ENCODE results near the gene IRAK3.

The IRAK3 gene, protein sequence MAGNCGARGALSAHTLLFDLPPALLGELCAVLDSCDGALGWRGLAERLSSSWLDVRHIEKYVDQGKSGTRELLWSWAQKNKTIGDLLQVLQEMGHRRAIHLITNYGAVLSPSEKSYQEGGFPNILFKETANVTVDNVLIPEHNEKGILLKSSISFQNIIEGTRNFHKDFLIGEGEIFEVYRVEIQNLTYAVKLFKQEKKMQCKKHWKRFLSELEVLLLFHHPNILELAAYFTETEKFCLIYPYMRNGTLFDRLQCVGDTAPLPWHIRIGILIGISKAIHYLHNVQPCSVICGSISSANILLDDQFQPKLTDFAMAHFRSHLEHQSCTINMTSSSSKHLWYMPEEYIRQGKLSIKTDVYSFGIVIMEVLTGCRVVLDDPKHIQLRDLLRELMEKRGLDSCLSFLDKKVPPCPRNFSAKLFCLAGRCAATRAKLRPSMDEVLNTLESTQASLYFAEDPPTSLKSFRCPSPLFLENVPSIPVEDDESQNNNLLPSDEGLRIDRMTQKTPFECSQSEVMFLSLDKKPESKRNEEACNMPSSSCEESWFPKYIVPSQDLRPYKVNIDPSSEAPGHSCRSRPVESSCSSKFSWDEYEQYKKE
- 7.9 to 107 (median 40.1) reads per million in 17 experiments for total RNA-seq

DNA sequence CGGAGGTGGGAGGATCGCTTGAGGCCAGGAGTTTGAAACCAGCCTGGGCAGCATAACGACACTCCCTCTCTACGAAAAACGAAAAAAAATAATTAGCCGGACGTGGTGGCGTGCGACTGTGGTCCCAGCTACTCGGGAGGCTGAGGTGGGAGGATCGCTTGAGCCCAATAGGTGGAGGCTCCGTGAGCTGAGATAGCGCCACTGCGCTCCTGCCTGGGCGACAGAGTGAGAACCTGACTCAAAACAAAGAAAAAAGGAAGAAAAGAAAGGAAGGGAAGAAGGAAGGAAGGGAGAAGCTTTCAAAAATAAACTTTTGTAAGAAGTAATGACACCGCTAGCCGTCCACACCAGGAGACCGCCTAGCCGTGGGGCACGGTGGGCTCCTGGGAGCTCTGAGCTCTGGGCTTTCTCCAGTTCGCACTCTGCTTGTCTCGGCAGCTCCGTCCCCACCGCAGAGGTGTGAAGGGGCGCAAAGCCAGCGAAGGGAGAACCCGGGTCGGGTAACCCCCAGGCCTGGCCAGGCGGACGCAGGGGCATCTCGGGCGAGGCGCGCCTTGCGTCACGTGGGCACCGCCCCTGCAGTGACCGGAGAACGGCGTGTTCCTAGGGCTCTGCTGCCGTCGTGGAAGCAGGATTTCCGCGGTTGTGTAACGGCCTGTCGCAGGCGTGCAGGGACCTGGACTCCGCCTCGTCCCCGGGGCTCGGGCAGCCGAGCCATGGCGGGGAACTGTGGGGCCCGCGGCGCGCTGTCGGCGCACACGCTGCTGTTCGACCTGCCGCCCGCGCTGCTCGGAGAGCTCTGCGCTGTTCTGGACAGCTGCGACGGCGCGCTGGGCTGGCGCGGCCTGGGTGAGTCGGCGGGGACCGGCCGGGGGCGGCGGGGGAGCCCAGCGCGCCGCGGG is at the start of gene IRAK3:
Gene IRAK3 (plus strand): TSS at position 631 of the 902 bp plus-strand sequence. CDS start 86 bp downstream, at position 717.
- peak; percentile 80 to 93 (median 90) for DNase-seq

GRCh38 chr12:66139328-66139727 is 49.7 kb upstream of the IRAK3 start:
- DNase-seq: no peak

GRCh38 chr12:66140731-66141130 is 48.3 kb upstream of the IRAK3 start:
- peak in 2 of 4 experiments; percentile 10 to 11 for DNase-seq

- DNase-seq: no peak
Observed at GRCh38 chr12:66141299-66141698, 47.7 kb upstream of the IRAK3 start.

- no peak for DNase-seq
Observed at GRCh38 chr12:66142826-66143225, 46.2 kb upstream of the IRAK3 start.

DNA sequence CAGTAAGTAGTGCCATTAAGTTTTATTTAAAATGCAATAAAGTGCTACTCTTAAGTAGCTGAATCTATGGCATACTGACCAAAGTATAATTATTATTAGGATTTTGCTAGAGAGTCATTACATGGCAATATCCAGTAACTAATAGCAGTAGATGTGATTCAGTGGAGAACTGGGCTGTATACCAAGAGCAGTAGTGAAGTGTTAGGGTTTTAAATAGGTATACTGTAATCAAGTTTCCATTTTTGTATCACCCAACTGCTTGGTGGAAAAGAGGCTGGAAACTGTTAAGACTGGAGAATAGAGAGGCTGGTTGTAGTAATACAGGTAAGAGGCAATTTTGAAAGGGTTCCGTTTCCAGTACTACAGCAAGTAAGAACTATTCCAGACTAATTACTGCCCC is 45.1 kb upstream of the IRAK3 start:
- no peak for DNase-seq

DNA sequence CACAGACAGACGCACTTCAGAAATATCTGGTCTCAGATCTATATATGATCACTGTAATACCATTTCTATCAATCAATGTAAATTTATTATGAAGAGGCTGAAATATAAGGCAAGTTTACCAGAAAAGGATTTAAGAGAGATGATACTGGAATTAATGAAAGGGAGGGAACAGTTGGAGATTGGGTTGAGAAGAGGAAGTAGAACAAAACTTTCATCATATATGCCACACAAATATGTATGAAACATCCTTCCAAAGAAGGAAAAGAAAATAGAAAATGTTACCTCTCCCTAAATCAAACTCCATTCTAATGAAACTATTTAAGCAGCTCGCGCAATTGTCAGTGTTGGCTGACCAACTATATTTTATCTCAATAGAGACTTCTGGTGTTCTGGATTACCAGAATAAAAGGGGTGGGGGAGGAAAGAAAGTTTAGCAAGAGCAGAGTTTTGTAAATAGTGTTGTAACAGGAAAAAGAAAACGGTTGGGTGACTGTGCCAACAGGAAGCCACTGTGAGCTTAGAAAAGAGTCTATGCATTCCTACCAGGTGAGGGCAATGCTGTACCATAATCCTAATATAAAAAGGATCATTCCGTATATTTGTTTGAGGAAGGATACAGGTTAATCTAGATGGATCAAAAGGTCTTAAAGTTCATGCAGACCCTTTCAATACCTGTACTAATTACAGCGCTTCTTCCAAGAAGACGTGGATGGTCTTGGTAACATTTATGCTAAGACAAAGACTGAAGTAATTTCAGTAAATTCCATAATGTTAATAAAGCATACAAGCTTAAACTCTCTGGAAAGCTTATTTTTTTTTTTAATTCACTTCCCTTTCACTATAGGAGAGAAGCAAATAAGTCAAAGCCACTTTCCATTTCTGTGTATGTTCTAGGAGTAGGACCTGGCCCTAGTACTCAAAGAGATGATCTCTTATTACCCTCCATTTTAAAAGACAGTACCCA is 43.9 kb upstream of the IRAK3 start:
- peak; percentile 60 to 78 (median 70) for DNase-seq

DNA sequence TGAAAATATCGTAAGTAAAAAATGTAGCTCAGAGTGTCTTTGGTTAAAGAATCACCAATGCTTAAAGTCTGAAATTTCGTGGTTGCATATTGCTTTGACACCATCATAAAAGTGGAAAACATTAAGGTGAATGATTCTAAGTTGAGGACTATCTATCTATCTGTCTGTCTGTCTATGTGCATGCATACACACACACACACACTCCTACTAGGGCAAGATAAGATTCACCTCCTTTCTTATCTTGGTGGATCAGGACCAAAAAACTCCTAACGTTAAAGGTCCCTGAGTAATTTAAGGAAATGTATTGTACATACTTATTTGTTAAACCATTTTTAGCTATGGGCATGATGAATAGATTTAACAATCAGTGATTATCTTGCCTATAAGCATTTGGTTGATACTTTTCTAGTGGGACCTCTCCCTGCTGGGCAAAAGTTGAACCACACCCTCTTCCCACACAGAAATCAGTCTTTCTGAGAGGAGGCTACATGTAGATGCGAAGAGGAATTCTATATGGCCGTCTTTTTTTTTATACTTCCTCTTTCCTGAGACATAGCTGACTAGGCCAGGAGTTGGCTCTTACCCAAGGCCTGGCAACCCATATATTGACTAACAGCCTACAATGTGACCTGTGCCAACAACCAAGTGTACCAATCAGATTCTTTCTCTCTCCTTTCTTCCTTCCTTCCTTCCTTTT is 39.2 kb upstream of the IRAK3 start:
- DNase-seq: peak; percentile 78 to 93 (median 85)

- DNase-seq: peak in 2 of 4 experiments; percentile 28 to 40
Observed at GRCh38 chr12:66152732-66153131, 36.3 kb upstream of the IRAK3 start.

GRCh38 chr12:66154776-66155175 is 34.2 kb upstream of the IRAK3 start:
- DNase-seq: no peak

- DNase-seq: no peak
Observed at GRCh38 chr12:66156654-66157053, 32.4 kb upstream of the IRAK3 start.

DNA sequence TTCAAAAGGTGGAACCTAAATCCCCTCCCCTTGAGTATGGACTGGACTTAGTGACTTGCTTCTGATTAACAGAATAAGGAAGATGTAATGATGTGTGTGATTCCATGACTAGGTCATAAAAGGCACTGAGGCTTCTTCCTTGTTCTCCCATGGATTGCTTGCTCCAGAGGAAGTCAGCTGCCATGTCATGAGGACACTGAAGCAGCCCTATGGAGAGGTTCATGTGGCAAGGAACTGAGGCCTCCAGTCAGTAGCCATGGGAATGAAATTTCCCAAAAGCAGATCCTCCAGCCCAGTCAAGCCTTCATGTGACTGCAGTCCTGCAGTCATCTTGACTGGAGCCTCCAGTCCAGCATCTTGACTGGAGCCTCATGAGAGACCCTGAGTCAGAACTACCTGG is 29.9 kb upstream of the IRAK3 start:
- DNase-seq: peak; percentile 47 to 76 (median 70)

- DNase-seq: no peak
Observed at GRCh38 chr12:66160704-66161103, 28.3 kb upstream of the IRAK3 start.

GRCh38 chr12:66162701-66163100 is 26.3 kb upstream of the IRAK3 start:
- no peak for DNase-seq

DNA sequence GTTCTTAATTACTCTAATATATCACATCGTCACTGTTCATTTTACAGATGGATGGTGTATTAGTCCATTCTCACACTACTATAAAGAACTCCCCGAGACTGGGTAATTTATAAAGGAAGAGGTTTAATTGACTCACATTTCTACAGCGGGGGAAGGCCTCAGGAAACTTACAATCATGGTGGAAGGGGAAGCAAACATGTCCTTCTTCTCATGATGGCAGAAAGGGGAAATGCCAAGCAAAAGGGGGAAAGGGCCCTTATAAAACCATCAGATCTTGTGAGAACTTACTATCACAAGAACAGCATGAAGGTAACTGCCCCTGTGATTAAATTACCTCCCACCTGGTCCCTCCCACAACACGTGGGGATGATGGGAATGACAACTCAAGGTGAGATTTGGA is 25.7 kb upstream of the IRAK3 start:
- DNase-seq: peak in 3 of 4 experiments; percentile 10 to 33 (median 13)

- DNase-seq: no peak
Observed at GRCh38 chr12:66164349-66164821, 24.6 kb upstream of the IRAK3 start.

GRCh38 chr12:66165141-66165540 is 23.9 kb upstream of the IRAK3 start:
- DNase-seq: no peak

DNA sequence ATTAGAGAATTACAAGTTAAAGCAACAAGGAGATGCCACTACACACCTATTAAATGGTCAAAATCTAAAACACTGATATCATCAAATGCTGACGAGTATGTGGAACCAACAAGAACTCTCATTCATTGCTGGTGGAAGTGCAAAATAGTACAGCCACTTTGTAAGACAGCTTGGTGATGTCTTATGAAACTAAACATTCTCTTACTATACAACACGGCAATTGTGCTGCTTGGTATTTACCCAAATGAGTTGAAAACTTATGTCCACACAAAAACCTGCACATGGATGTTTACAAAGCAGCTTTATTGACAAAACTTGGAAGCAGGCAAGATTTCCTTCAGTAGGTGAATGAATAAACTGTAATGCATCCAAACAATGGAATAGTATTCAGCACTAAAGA is 22.5 kb upstream of the IRAK3 start:
- no peak for DNase-seq

- DNase-seq: no peak
Observed at GRCh38 chr12:66168410-66168809, 20.6 kb upstream of the IRAK3 start.

- peak; percentile 87 to 97 (median 95) for DNase-seq
Observed at GRCh38 chr12:66169221-66170170, 19.5 kb upstream of the IRAK3 start, which contains the start of gene TMBIM4. TSS of gene TMBIM4 (minus strand) at chr12:66169996. CDS start at chr12:66169951, 45 bp downstream.
